H1 (cell line): ENCODE measurements around the gene RGL2. TPM values are rescaled to one million over a fixed set of nuclear protein-coding genes. Genes with fewer than 3 reads are reported as not detected.

ENCODE experiments used
- CTCF ChIA-PET: fragments of 300-600 bp; sonication (Branson Sonifier 250); formaldehyde crosslinking; loops from one replicate; lab custom pipeline; 2021; ENCODE audit not compliant: partially characterized antibody; lab: Charles Lee
- POLR2A ChIA-PET: fragments of 300-600 bp; sonication (Branson Sonifier 250); formaldehyde crosslinking; loops from one replicate; lab custom pipeline; 2021; ENCODE audit warnings: inconsistent platforms; ENCODE audit not compliant: partially characterized antibody; lab: Charles Lee
- DNase-seq, 2 experiments: peaks; one replicate each; pipeline versions ENCODE4 v3.0.0 to v3.0.0-alpha.2; 2010 to 2022; ENCODE audit warnings: low spot score in 2 of 2, low read depth in 1 of 2, mixed read lengths in 1 of 2
- FAIRE-seq: peaks from 2 replicates; lab custom pipeline; 2011; peaks lifted over from hg19 to GRCh38; lab: Jason Lieb, UNC
- H2AFZ ChIP-seq: 2 replicates; pipeline ENCODE4 v1.8.1; 2012; ENCODE audit warnings: low read length, inconsistent platforms
- H2AK5ac ChIP-seq: 2 replicates; pipeline ENCODE4 v1.6.1; 2013; ENCODE audit warnings: low read depth, low read length
- H2BK120ac ChIP-seq: replicated peaks from 2 replicates; pipeline ENCODE3; 2013; ENCODE audit warnings: low read depth, low read length, inconsistent platforms
- H2BK12ac ChIP-seq: 2 replicates; pipeline ENCODE4 v1.6.1; 2013; ENCODE audit warnings: low read depth, low read length
- H2BK15ac ChIP-seq: 2 replicates; pipeline ENCODE4 v1.6.1; 2013; ENCODE audit warnings: low read length
- H2BK20ac ChIP-seq: 2 replicates; pipeline ENCODE4 v1.6.1; 2013; ENCODE audit warnings: low read length
- H2BK5ac ChIP-seq: 2 replicates; pipeline ENCODE4 v1.6.1; 2013; ENCODE audit warnings: low read depth, low read length
- H3K14ac ChIP-seq: 2 replicates; pipeline ENCODE4 v1.6.1; 2013; ENCODE audit warnings: inconsistent platforms; ENCODE audit not compliant: insufficient read length
- H3K18ac ChIP-seq: 2 replicates; pipeline ENCODE4 v1.6.1; 2013; ENCODE audit warnings: low read length; ENCODE audit errors: extremely low read depth
- H3K23ac ChIP-seq: 2 replicates; pipeline ENCODE4 v1.6.1; 2013; ENCODE audit warnings: inconsistent platforms; ENCODE audit not compliant: insufficient read length
- H3K23me2 ChIP-seq: 2 replicates; pipeline ENCODE4 v1.6.1; 2013; ENCODE audit warnings: low read depth, low read length
- H3K27ac ChIP-seq: 2 replicates; pipeline ENCODE4 v1.6.1; 2011; ENCODE audit warnings: low read depth, low read length, inconsistent platforms
- H3K27me3 ChIP-seq, 4 experiments: replicated peaks in 1 of 4; 1 replicate in 1 of 4; 2 replicates in 3 of 4; pipeline versions ENCODE4 v1.6.1 to v1.8.1; 2011 to 2013; ENCODE audit warnings: low read length in 3 of 4, mild to moderate bottlenecking in 3 of 4, inconsistent platforms in 2 of 4, mixed read lengths in 2 of 4, moderate library complexity in 1 of 4; ENCODE audit not compliant: control insufficient read depth in 3 of 4, insufficient read depth in 3 of 4; ENCODE audit errors: extremely low read depth in 1 of 4
- H3K36me3 ChIP-seq, 4 experiments: 2 replicates each; pipeline versions ENCODE4 v1.6.1 to v1.8.1; 2011 to 2013; ENCODE audit warnings: mild to moderate bottlenecking in 4 of 4, low read length in 3 of 4, moderate library complexity in 2 of 4, control low read depth in 1 of 4, inconsistent platforms in 1 of 4; ENCODE audit not compliant: insufficient read depth in 4 of 4, control insufficient read depth in 2 of 4
- H3K4ac ChIP-seq: replicated peaks from 2 replicates; pipeline ENCODE3; 2013; ENCODE audit warnings: low read length, low read depth, mixed read lengths, inconsistent platforms; ENCODE audit not compliant: insufficient read length
- H3K4me1 ChIP-seq, 4 experiments: replicated peaks in 1 of 4; 1 replicate in 1 of 4; 2 replicates in 3 of 4; pipeline versions ENCODE4 v1.6.1 to v1.8.1; 2011 to 2013; ENCODE audit warnings: low read length in 3 of 4, inconsistent platforms in 2 of 4, mixed read lengths in 1 of 4; ENCODE audit not compliant: insufficient read depth in 4 of 4, control insufficient read depth in 3 of 4
- H3K4me2 ChIP-seq, 2 experiments: 2 replicates each; pipeline versions ENCODE4 v1.6.1 to v1.8.1; 2011 to 2013; ENCODE audit warnings: low read depth in 2 of 2, low read length in 2 of 2, control low read depth in 1 of 2, inconsistent platforms in 1 of 2, mild to moderate bottlenecking in 1 of 2; ENCODE audit not compliant: insufficient read depth in 1 of 2
- H3K4me3 ChIP-seq, 4 experiments: fragments of 200-600, 300-600 bp in 1 of 4; sonication (generic), shearing (Covaris generic), sonication (Bioruptor Twin) in 1 of 4; 2 replicates each; pipeline versions ENCODE4 v1.5.1 to v1.8.1; 2011 to 2016; ENCODE audit warnings: low read length in 4 of 4, low read depth in 3 of 4, control low read depth in 2 of 4, inconsistent platforms in 2 of 4, mild to moderate bottlenecking in 2 of 4, mixed read lengths in 1 of 4, moderate library complexity in 1 of 4; ENCODE audit not compliant: insufficient read depth in 2 of 4; ENCODE audit errors: extremely low read depth in 1 of 4
- H3K56ac ChIP-seq: replicated peaks from 2 replicates; pipeline ENCODE3; 2013; ENCODE audit warnings: low read depth, mild to moderate bottlenecking, mixed read lengths, low read length, inconsistent platforms; ENCODE audit not compliant: insufficient read length
- H3K79me1 ChIP-seq: 2 replicates; pipeline ENCODE4 v1.6.1; 2013; ENCODE audit warnings: low read depth, low read length, control low read depth
- H3K79me2 ChIP-seq, 2 experiments: 2 replicates each; pipeline versions ENCODE4 v1.6.1 to v1.8.1; 2012 to 2013; ENCODE audit warnings: low read length in 2 of 2, mild to moderate bottlenecking in 2 of 2, inconsistent platforms in 1 of 2; ENCODE audit not compliant: insufficient read depth in 2 of 2, control insufficient read depth in 1 of 2
- H3K9ac ChIP-seq, 4 experiments: replicated peaks in 1 of 4; 1 replicate in 1 of 4; 2 replicates in 3 of 4; pipeline versions ENCODE4 v1.6.1 to v1.8.1; 2011 to 2013; ENCODE audit warnings: low read depth in 3 of 4, low read length in 3 of 4, control low read depth in 2 of 4, mild to moderate bottlenecking in 2 of 4, moderate library complexity in 2 of 4, inconsistent platforms in 1 of 4; ENCODE audit errors: extremely low read depth in 1 of 4
- H3K9me3 ChIP-seq, 2 experiments: 2 replicates each; pipeline versions ENCODE4 v1.6.1 to v1.8.1; 2012 to 2013; ENCODE audit warnings: mild to moderate bottlenecking in 2 of 2, moderate library complexity in 2 of 2, control low read depth in 1 of 2, inconsistent platforms in 1 of 2, low read depth in 1 of 2, low read length in 1 of 2, mixed read lengths in 1 of 2; ENCODE audit not compliant: insufficient read depth in 2 of 2
- H4K20me1 ChIP-seq, 2 experiments: replicated peaks in 1 of 2; 2 replicates each; pipeline versions ENCODE3 to v1.8.1; 2011 to 2013; ENCODE audit warnings: inconsistent platforms in 2 of 2, low read length in 2 of 2, mild to moderate bottlenecking in 1 of 2; ENCODE audit not compliant: insufficient read depth in 2 of 2, control insufficient read depth in 1 of 2
- H4K5ac ChIP-seq: 2 replicates; pipeline ENCODE4 v1.6.1; 2013; ENCODE audit warnings: low read length, low read depth, mixed read lengths, inconsistent platforms; ENCODE audit not compliant: insufficient read length
- H4K8ac ChIP-seq: 2 replicates; pipeline ENCODE4 v1.8.0; 2013; ENCODE audit warnings: mild to moderate bottlenecking, moderate library complexity, low read length, inconsistent platforms; ENCODE audit not compliant: insufficient read depth; ENCODE audit errors: extremely low read depth
- H4K91ac ChIP-seq: replicated peaks from 2 replicates; pipeline ENCODE3; 2013; ENCODE audit warnings: low read length, mixed read lengths, inconsistent platforms; ENCODE audit not compliant: insufficient read length
- CBX8 ChIP-seq: fragments of 300-800, 300-1000 bp; sonication (generic); IDR thresholded peaks from 2 replicates; pipeline ENCODE4 v1.7.1; 2016; ENCODE audit warnings: low read depth, low read length, borderline replicate concordance
- KDM4A ChIP-seq: IDR thresholded peaks from one replicate; pipeline ENCODE4 v1.7.1; 2012; ENCODE audit warnings: low read depth, mild to moderate bottlenecking, moderate library complexity, low read length, inconsistent platforms; ENCODE audit not compliant: severe bottlenecking
- WGBS, 2 experiments: shearing (Covaris generic) in 1 of 2; methylation state at CpG; one replicate each; pipeline versions ENCODE4 v1.1.6 to v1.1.7; 2013 to 2015; ENCODE audit warnings: low lambda C conversion rate in 2 of 2, mixed read lengths in 2 of 2, inconsistent platforms in 1 of 2, low coverage in 1 of 2, missing lambda C conversion rate in 1 of 2; ENCODE audit not compliant: insufficient replicate concordance in 2 of 2, insufficient coverage in 1 of 2, insufficient read length in 1 of 2; ENCODE audit errors: extremely low coverage in 1 of 2, missing lambda C conversion rate in 1 of 2; 5-methylcytosine and 5-hydroxymethylcytosine counted together
- polyA plus RNA-seq, 7 experiments: library from polyadenylated mRNA; depleted of rRNA in 3 of 7; stranded (reverse) in 5 of 7; unstranded in 2 of 7; fragments of >200 nt in 5 of 7; fragments of 200-250 nt in 2 of 7; gene quantifications; 1 replicate in 5 of 7; 2 replicates in 1 of 7; 4 replicates in 1 of 7; pipeline versions ENCODE4 v1.2.1 to v1.2.3, GENCODE V29; 2011 to 2013; ENCODE audit warnings: missing spikeins in 2 of 7, mixed read lengths in 2 of 7
- total RNA-seq: library from RNA; stranded (reverse); fragmentation: NEBNext Ultra II Directional; extraction: Animal tissue kit (Norgen Biotek cat#: 25700); gene quantifications from 2 replicates; pipeline ENCODE4 v1.2.1, GENCODE V29; 2021
- TF ChIP-seq, protein P1 (sequence below): IDR thresholded peaks from 2 replicates; pipeline ENCODE4 v1.6.1; 2011; ENCODE audit warnings: low read length, improper control_type of control experiment

Gene RGL2
- total and polyA plus RNA-seq, 2 of the 8 experiments (the other 6 are each of a cell fraction or from before 2014, with no cell fraction given): 58.1 to 80.3 TPM

GRCh38 chr6:33323623-33323948 is 24.8 kb upstream of the RGL2 start:
- no peak overlapping the region for H4K91ac ChIP-seq
- ChIA-PET POLR2A (interaction anchor here (1.0 to 1.3 kb wide), 3 partner anchors 24 to 353 kb away, joined by 3 to 6 read pairs (median 4); partner anchors contain the start of gene RGL2), CTCF (interaction anchor here (1.0 kb wide), 1 partner anchor 46 kb away, joined by 3 read pairs; the partner anchor contains the start of gene B3GALT4)
- peak overlapping the region; percentile 62 to 87 for H3K4me2 ChIP-seq
- H3K9ac ChIP-seq: peak overlapping the region in 3 of 4 experiments; percentile 36 to 72 (median 39); a peak in 4 of 7 replicates
- H2BK20ac ChIP-seq: no peak overlapping the region
- peaks cover 7% of the 10 kb centered on the region; the same call in 1 of the 2 replicates for H3K79me1 ChIP-seq
- H3K14ac ChIP-seq: no peak overlapping the region
- peak overlapping the region; percentile 77; the same call in 1 of the 2 replicates for H2BK12ac ChIP-seq
- DNase-seq (peak in 1 of 2 experiments; percentile 57), FAIRE-seq (no peak)
- no peak overlapping the region for H3K4ac ChIP-seq
- no peak overlapping the region for H3K56ac ChIP-seq
- H4K5ac ChIP-seq: no peak overlapping the region
- H3K23ac ChIP-seq: no peak overlapping the region
- no peak overlapping the region; the same call in 1 of the 2 replicates for H3K27ac ChIP-seq
- H2BK5ac ChIP-seq: peak overlapping the region; percentile 87
- H3K4me1 ChIP-seq: peaks cover 0 to 21% (median 13%) of the 10 kb centered on the region in 4 experiments; a peak in 6 of 7 replicates
- H3K4me3 ChIP-seq: peak overlapping the region; percentile 68 to 98 (median 82)
- H3K9me3 ChIP-seq: no peaks in the 10 kb centered on the region; a peak in 1 of 4 replicates
- peaks cover 0 to 32% of the 10 kb centered on the region in 2 experiments; a peak in 3 of 4 replicates for H3K79me2 ChIP-seq
- 10% methylated on average over 12 of the region's 12 CpGs; no CpG with 5 or more reads in 1 of the 2 experiments for WGBS, 2 experiments
- peaks cover 2 to 5% of the 10 kb centered on the region in 2 experiments for H4K20me1 ChIP-seq
- TF ChIP-seq CBX8 (no peak), KDM4A (peak; percentile 68)
- TF ChIP-seq, protein P1, sequence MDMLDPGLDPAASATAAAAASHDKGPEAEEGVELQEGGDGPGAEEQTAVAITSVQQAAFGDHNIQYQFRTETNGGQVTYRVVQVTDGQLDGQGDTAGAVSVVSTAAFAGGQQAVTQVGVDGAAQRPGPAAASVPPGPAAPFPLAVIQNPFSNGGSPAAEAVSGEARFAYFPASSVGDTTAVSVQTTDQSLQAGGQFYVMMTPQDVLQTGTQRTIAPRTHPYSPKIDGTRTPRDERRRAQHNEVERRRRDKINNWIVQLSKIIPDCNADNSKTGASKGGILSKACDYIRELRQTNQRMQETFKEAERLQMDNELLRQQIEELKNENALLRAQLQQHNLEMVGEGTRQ: no peak
- no peak overlapping the region for H2AK5ac ChIP-seq
- no peak overlapping the region for H2BK120ac ChIP-seq
- H3K23me2 ChIP-seq: peaks cover 18% of the 10 kb centered on the region
- H2BK15ac ChIP-seq: peak overlapping the region; percentile 81; the same call in 1 of the 2 replicates
- H3K36me3 ChIP-seq: peaks cover 10 to 28% (median 21%) of the 10 kb centered on the region in 4 experiments; a peak in 7 of 8 replicates
- peak overlapping the region; percentile 93 for H2AFZ ChIP-seq
- H3K18ac ChIP-seq: peak overlapping the region; percentile 51; the same call in 1 of the 2 replicates
- no peaks in the 10 kb centered on the region for H3K27me3 ChIP-seq
- H4K8ac ChIP-seq: no peak overlapping the region; the same call in 1 of the 2 replicates
